CD14-positive monocyte (primary cell): ENCODE measurements around the gene LTBP4. TPM values are rescaled to one million over a fixed set of nuclear protein-coding genes. Genes with fewer than 3 reads are reported as not detected.
"Not testable (repeated sequence)": the region's sequence is repeated elsewhere in the genome, so short reads cannot be mapped to it uniquely, and the experiment has no call there.

Source experiments
- DNase-seq, 3 donors: peaks; one replicate each; pipeline ENCODE4 v3.0.0-alpha.2; 2011 to 2022
- H2AFZ ChIP-seq: 2 replicates; pipeline ENCODE4 v1.6.0; 2012; ENCODE audit warnings: mild to moderate bottlenecking, low read depth, low read length, inconsistent platforms; ENCODE audit not compliant: insufficient read depth, poor library complexity, severe bottlenecking
- H3K27ac ChIP-seq, 2 donors: 1 replicate in 1 of 2; 2 replicates in 1 of 2; pipeline ENCODE4 v1.5.1; 2012 to 2013; ENCODE audit warnings: low read length in 2 of 2, control low read depth in 1 of 2, inconsistent platforms in 1 of 2, low read depth in 1 of 2, mild to moderate bottlenecking in 1 of 2
- H3K27me3 ChIP-seq, 2 donors: one replicate each; pipeline versions ENCODE4 v1.6.0 to v1.6.1; 2011 to 2013; ENCODE audit warnings: low read length in 2 of 2; ENCODE audit not compliant: control insufficient read depth in 2 of 2, insufficient read depth in 2 of 2
- H3K36me3 ChIP-seq, 2 donors: replicated peaks in 1 of 2; 1 replicate in 1 of 2; 2 replicates in 1 of 2; pipeline versions ENCODE4 v1.5.1 to v1.6.1; 2012 to 2013; ENCODE audit warnings: low read length in 2 of 2, control low read depth in 1 of 2, inconsistent platforms in 1 of 2, mild to moderate bottlenecking in 1 of 2; ENCODE audit not compliant: insufficient read depth in 2 of 2, control insufficient read depth in 1 of 2
- H3K4me1 ChIP-seq, 2 donors: 1 replicate in 1 of 2; 2 replicates in 1 of 2; pipeline versions ENCODE4 v1.5.1 to v1.6.1; 2012 to 2013; ENCODE audit warnings: low read length in 2 of 2, control low read depth in 1 of 2, inconsistent platforms in 1 of 2, mild to moderate bottlenecking in 1 of 2, moderate library complexity in 1 of 2; ENCODE audit not compliant: insufficient read depth in 2 of 2, control insufficient read depth in 1 of 2
- H3K4me2 ChIP-seq: replicated peaks from 2 replicates; pipeline ENCODE3; 2012; ENCODE audit warnings: low read length, moderate library complexity, mild to moderate bottlenecking; ENCODE audit not compliant: poor library complexity, severe bottlenecking; ENCODE audit errors: extremely low read depth
- H3K4me3 ChIP-seq, 3 experiments: fragments of 200-600 bp in 1 of 3; sonication (generic) in 1 of 3; replicated peaks in 1 of 3; 1 replicate in 2 of 3; 2 replicates in 1 of 3; pipeline ENCODE4 v1.5.1; 2011 to 2013; ENCODE audit warnings: low read length in 3 of 3, mild to moderate bottlenecking in 3 of 3, control low read depth in 2 of 3, low read depth in 2 of 3, inconsistent platforms in 1 of 3, moderate library complexity in 1 of 3
- H3K79me2 ChIP-seq: 2 replicates; pipeline ENCODE4 v1.6.0; 2012; ENCODE audit warnings: mild to moderate bottlenecking, control low read depth, inconsistent platforms, low read length, moderate library complexity; ENCODE audit not compliant: insufficient read depth
- H3K9ac ChIP-seq: 2 replicates; pipeline ENCODE4 v1.6.0; 2017; ENCODE audit warnings: low read length, mild to moderate bottlenecking; ENCODE audit not compliant: insufficient read depth, poor library complexity, severe bottlenecking
- H3K9me3 ChIP-seq, 2 donors: replicated peaks in 1 of 2; 1 replicate in 1 of 2; 2 replicates in 1 of 2; pipeline versions ENCODE4 v1.5.1 to v1.6.1; 2012 to 2013; ENCODE audit warnings: low read length in 2 of 2, control low read depth in 1 of 2; ENCODE audit not compliant: control insufficient read depth in 1 of 2, insufficient read depth in 1 of 2
- H4K20me1 ChIP-seq: 2 replicates; pipeline ENCODE4 v1.6.0; 2012; ENCODE audit warnings: mild to moderate bottlenecking, low read length, control low read depth, moderate library complexity; ENCODE audit not compliant: insufficient read depth
- H3K27ac Mint-ChIP-seq, 7 donors: one replicate each; pipeline ENCODE4 v1.8.0; 2020; ENCODE audit warnings: mild to moderate bottlenecking in 7 of 7, mixed read lengths in 7 of 7, moderate library complexity in 6 of 7, inconsistent platforms in 2 of 7
- H3K27me3 Mint-ChIP-seq, 3 donors: one replicate each; pipeline ENCODE4 v1.8.0; 2021 to 2022; ENCODE audit warnings: low read depth in 3 of 3, mild to moderate bottlenecking in 3 of 3, mixed read lengths in 3 of 3, moderate library complexity in 3 of 3, inconsistent platforms in 1 of 3
- H3K36me3 Mint-ChIP-seq, 2 donors: one replicate each; pipeline ENCODE4 v1.8.0; 2020; ENCODE audit warnings: mixed read lengths in 2 of 2, inconsistent platforms in 1 of 2, mild to moderate bottlenecking in 1 of 2
- H3K4me1 Mint-ChIP-seq: one replicate; pipeline ENCODE4 v1.8.0; 2020; ENCODE audit warnings: mild to moderate bottlenecking, mixed read lengths
- H3K4me3 Mint-ChIP-seq, 2 donors: one replicate each; pipeline ENCODE4 v1.8.0; 2020; ENCODE audit warnings: mild to moderate bottlenecking in 2 of 2, mixed read lengths in 2 of 2, moderate library complexity in 1 of 2
- H3K9me3 Mint-ChIP-seq, 7 donors: one replicate each; pipeline ENCODE4 v1.8.0; 2020 to 2022; ENCODE audit warnings: mixed read lengths in 7 of 7, mild to moderate bottlenecking in 6 of 7, moderate library complexity in 6 of 7, inconsistent platforms in 2 of 7
- CTCF ChIP-seq: fragments of 200-600 bp; IDR thresholded peaks from one replicate; pipeline ENCODE4 v1.8.0; 2022; ENCODE audit warnings: antibody characterized with exemption, mild to moderate bottlenecking
- WGBS: methylation state at CpG from one replicate; pipeline ENCODE4 v1.1.5; 2013; ENCODE audit warnings: missing lambda C conversion rate; ENCODE audit not compliant: insufficient coverage; 5-methylcytosine and 5-hydroxymethylcytosine counted together
- intact Hi-C, 2 donors: fragments of 100-400 bp; cut with micrococcal nuclease; formaldehyde crosslinking; loops; one replicate each; pipeline versions ENCODE4 v1.15.0 to v1.15.1; 2023
- polyA plus RNA-seq, 3 donors: library from polyadenylated mRNA; depleted of rRNA in 1 of 3; unstranded in 2 of 3; stranded (reverse) in 1 of 3; fragments of 300-500 nt in 2 of 3; fragments of >200 nt in 1 of 3; fragmentation: Illumina TruSeq in 2 of 3; gene quantifications; 1 replicate in 2 of 3; 2 replicates in 1 of 3; pipeline ENCODE4 v1.2.3, GENCODE V29; 2012 to 2021

The LTBP4 gene
- polyA plus RNA-seq, 3 donors = 3.8 to 38.7 (median 8.0) TPM

GRCh38 chr19:40650749-40651305 lies 49.7 kb downstream of the LTBP4 start:
- no peak overlapping the region for H3K4me3 Mint-ChIP-seq
- H3K27me3 ChIP-seq = no peaks in the 10 kb centered on the region
- no peak overlapping the region for H3K9ac ChIP-seq
- no peaks in the 10 kb centered on the region for H3K79me2 ChIP-seq
- intact Hi-C loops = no loop called here
- H3K4me1 ChIP-seq = no peaks in the 10 kb centered on the region
- peaks cover 0 to 12% (median 4%) of the 10 kb centered on the region in 3 donors for H3K27me3 Mint-ChIP-seq
- no peaks in the 10 kb centered on the region for H3K4me1 Mint-ChIP-seq
- H2AFZ ChIP-seq = no peak overlapping the region
- peaks cover 0 to 2% (median 0%) of the 10 kb centered on the region in 7 donors for H3K9me3 Mint-ChIP-seq
- DNase-seq = no peak
- H3K27ac ChIP-seq = no peak overlapping the region
- H4K20me1 ChIP-seq = no peaks in the 10 kb centered on the region
- H3K27ac Mint-ChIP-seq = no peak overlapping the region
- H3K36me3 Mint-ChIP-seq = no peaks in the 10 kb centered on the region
- TF ChIP-seq CTCF = no peak
- WGBS = 100% methylated on average over 7 of the region's 8 CpGs
- no peaks in the 10 kb centered on the region for H3K9me3 ChIP-seq
- no peak overlapping the region for H3K4me3 ChIP-seq
- no peaks in the 10 kb centered on the region for H3K36me3 ChIP-seq
- no peak overlapping the region for H3K4me2 ChIP-seq

- H3K27me3 Mint-ChIP-seq, H3K4me1 ChIP-seq, H3K9me3 ChIP-seq, H3K36me3 Mint-ChIP-seq, intact Hi-C loops, H3K9me3 Mint-ChIP-seq, DNase-seq, H3K4me2 ChIP-seq, H3K27me3 ChIP-seq, H3K79me2 ChIP-seq, H3K27ac Mint-ChIP-seq, H3K36me3 ChIP-seq, H3K4me3 Mint-ChIP-seq, H3K4me1 Mint-ChIP-seq, H3K9ac ChIP-seq, H4K20me1 ChIP-seq, H3K27ac ChIP-seq, H2AFZ ChIP-seq, H3K4me3 ChIP-seq: not testable (repeated sequence)
- WGBS = 99% methylated on average over 8 of the region's 11 CpGs
These were observed 51.1 kb downstream of the LTBP4 start for GRCh38 chr19:40652303-40652702.

GRCh38 chr19:40655684-40656083 lies 54.5 kb downstream of the LTBP4 start:
- H3K36me3 Mint-ChIP-seq, H3K9me3 Mint-ChIP-seq, H3K4me1 ChIP-seq, H3K4me3 Mint-ChIP-seq, H4K20me1 ChIP-seq, H3K27ac ChIP-seq, H3K27me3 Mint-ChIP-seq, intact Hi-C loops, H3K27me3 ChIP-seq, H3K79me2 ChIP-seq, H3K9ac ChIP-seq, H3K4me3 ChIP-seq, H3K4me1 Mint-ChIP-seq, H3K9me3 ChIP-seq, DNase-seq, H3K36me3 ChIP-seq, H3K27ac Mint-ChIP-seq, H3K4me2 ChIP-seq, H2AFZ ChIP-seq: not testable (repeated sequence)
- 93% methylated on average over 3 of the region's 7 CpGs for WGBS
